Left lung (tissue), 10 donors: ENCODE data around the gene UROD. TPM values are rescaled to one million over a fixed set of nuclear protein-coding genes. Genes with fewer than 3 reads are reported as not detected.

Source experiments
- ATAC-seq: fragments of 200-7000 bp; cut with Tn5 transposase; one replicate; pipeline ENCODE4 v1.9.1; 2020; ENCODE audit warnings: moderate library complexity
- DNase-seq, 4 donors: peaks; one replicate each; pipeline ENCODE4 v3.0.0-alpha.2; 2013 to 2020
- H3K27ac ChIP-seq, 2 donors: fragments of 200-600 bp; sonication (generic) in 1 of 2; one replicate each; pipeline versions ENCODE4 v1.5.0 to v1.8.0; 2020 to 2021
- H3K27me3 ChIP-seq, 2 donors: fragments of 200-600 bp; sonication (generic) in 1 of 2; one replicate each; pipeline versions ENCODE4 v1.5.0 to v1.8.0; 2020 to 2021
- H3K36me3 ChIP-seq, 2 donors: fragments of 200-600 bp; sonication (generic) in 1 of 2; one replicate each; pipeline versions ENCODE4 v1.5.0 to v1.8.0; 2020 to 2021
- H3K4me1 ChIP-seq, 2 donors: fragments of 200-600 bp; one replicate each; pipeline ENCODE4 v1.8.0; 2021
- H3K4me3 ChIP-seq, 2 donors: fragments of 200-600 bp; sonication (generic) in 1 of 2; one replicate each; pipeline versions ENCODE4 v1.5.0 to v1.8.0; 2020 to 2021; ENCODE audit warnings: mild to moderate bottlenecking in 1 of 2
- H3K9me3 ChIP-seq, 2 donors: fragments of 200-600 bp; sonication (generic) in 1 of 2; one replicate each; pipeline versions ENCODE4 v1.5.0 to v1.8.0; 2020 to 2021
- intact Hi-C, 2 donors: fragments of 100-400 bp; cut with DNase I; formaldehyde crosslinking; loops; one replicate each; pipeline versions ENCODE4 v1.11.2 to v1.14.2; 2022
- polyA plus RNA-seq, 6 donors: library from polyadenylated mRNA; unstranded; fragments of 120-200 nt; gene quantifications; one replicate each; pipeline ENCODE4 v1.2.1, GENCODE V29; 2013; ENCODE audit not compliant: insufficient read length in 6 of 6
- total RNA-seq, 2 donors: library from RNA; stranded (reverse); fragmentation: NEBNext Ultra II Directional; extraction: Animal tissue kit (Norgen Biotek cat#: 25700); gene quantifications; one replicate each; pipeline ENCODE4 v1.2.1, GENCODE V29; 2021
- TF ChIP-seq, protein P1 (sequence below), 2 donors: fragments of 200-600 bp; sonication (generic) in 1 of 2; IDR thresholded peaks; one replicate each; pipeline versions ENCODE4 v1.5.0 to v1.8.0; 2021; ENCODE audit warnings: antibody characterized with exemption in 2 of 2
- donor health status: DM: no; HTN: yes; CAD: no.
- donor health status: DM: no; HTN: no; CAD: no.

The UROD gene
- total and polyA plus RNA-seq, 8 donors = 65.2 to 102 (median 89.8) TPM

DNA sequence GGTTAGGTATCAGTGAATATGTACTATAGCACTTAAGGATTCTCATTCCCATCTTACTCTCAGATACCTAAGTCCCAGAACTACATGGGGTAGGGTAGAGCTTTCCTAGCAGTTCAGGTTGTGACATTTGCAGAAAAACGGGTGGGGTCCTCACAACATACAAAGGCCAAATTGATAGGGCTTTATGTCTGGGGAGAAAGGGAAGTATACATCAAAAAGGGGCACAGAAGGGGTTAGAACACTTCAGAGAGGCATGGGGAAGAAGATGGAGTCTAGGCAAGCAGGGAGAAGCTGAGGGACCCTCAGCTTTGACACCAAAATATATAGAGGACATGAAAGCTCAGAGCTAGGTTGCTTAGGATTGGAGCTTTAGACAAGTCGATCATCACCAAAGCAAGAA, 3.6 kb downstream of the UROD start:
- TF ChIP-seq, protein P1, sequence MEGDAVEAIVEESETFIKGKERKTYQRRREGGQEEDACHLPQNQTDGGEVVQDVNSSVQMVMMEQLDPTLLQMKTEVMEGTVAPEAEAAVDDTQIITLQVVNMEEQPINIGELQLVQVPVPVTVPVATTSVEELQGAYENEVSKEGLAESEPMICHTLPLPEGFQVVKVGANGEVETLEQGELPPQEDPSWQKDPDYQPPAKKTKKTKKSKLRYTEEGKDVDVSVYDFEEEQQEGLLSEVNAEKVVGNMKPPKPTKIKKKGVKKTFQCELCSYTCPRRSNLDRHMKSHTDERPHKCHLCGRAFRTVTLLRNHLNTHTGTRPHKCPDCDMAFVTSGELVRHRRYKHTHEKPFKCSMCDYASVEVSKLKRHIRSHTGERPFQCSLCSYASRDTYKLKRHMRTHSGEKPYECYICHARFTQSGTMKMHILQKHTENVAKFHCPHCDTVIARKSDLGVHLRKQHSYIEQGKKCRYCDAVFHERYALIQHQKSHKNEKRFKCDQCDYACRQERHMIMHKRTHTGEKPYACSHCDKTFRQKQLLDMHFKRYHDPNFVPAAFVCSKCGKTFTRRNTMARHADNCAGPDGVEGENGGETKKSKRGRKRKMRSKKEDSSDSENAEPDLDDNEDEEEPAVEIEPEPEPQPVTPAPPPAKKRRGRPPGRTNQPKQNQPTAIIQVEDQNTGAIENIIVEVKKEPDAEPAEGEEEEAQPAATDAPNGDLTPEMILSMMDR (IDR thresholded peaks at IDR 0.05) = no peak

DNA sequence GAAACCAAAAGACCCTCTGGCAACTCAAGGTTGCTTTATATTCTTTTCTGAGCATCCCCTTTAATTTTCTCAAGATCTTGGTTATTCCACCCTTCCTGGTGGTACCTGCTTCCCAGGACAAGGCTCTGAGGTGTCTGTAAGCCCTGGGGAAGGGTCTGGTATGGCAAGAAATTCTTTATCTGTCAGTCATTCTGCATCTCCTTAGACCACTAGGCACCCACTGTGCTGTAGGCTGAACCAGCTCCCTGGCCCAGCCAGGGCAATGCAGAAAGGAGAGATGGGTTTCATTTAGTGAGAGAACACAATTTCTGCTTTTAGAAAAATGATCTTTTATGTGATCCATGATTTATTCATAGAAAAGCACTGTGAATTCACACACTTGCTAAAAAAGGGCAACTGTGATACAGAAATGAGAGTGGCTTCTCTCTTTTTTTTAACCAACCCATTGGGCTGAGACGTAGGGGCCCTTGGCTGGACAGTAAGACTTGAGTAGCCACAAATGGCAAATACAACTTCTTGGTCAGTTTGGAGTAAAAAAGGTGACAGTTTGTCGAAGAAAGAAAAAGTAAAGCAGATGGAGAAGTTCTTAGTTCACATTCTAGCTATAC, 4.1 kb downstream of the UROD start:
- intact Hi-C loops = loop anchor here in 1 of 2 donors (10.0 kb wide), 1 partner anchor 479 kb away; the partner anchor contains the start of gene TESK2

More for the DNA sequence above, 3.6 kb downstream of the UROD start:
- DNase-seq (no peak), ATAC-seq (no peak)
- peaks cover 12 to 35% of the 10 kb centered on the region in 2 donors for H3K4me1 ChIP-seq
- H3K9me3 ChIP-seq = no peaks in the 10 kb centered on the region
- peaks cover 0 to 22% of the 10 kb centered on the region in 2 donors for H3K36me3 ChIP-seq
- no peak overlapping the region for H3K4me3 ChIP-seq
- no peak overlapping the region for H3K27ac ChIP-seq
- no peaks in the 10 kb centered on the region for H3K27me3 ChIP-seq
- intact Hi-C loops = loop anchor here in 1 of 2 donors (10.0 kb wide), 1 partner anchor 479 kb away; the partner anchor contains the start of gene TESK2

DNA sequence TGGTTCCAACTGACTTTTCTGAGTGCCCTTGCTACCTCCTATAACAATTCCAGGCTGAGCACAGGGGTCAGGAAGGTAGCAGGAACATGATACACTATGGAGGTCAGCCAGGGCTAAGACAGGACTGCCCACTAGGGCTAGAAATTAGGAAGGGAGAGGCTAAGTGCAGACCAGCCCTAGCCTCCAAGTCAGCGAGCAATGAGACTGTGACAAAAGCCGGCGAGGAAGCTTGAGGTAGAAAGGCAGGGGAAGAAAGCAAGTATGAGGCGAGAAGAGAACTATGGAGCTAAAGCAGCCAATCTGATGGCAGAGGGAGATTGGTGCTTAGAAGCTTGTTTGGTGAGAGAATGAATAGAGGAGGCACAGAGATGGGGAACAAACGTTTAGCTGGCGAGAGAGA, 4.7 kb downstream of the UROD start:
- TF ChIP-seq, protein P1 (IDR thresholded peaks at IDR 0.05) = no peak
- H3K36me3 ChIP-seq = peaks cover 0 to 22% of the 10 kb centered on the region in 2 donors
- H3K27ac ChIP-seq = no peak overlapping the region
- intact Hi-C loops = loop anchor here in 1 of 2 donors (10.0 kb wide), 1 partner anchor 478 kb away; the partner anchor contains the start of gene TESK2
- H3K4me1 ChIP-seq = peaks cover 6 to 28% of the 10 kb centered on the region in 2 donors
- no peaks in the 10 kb centered on the region for H3K9me3 ChIP-seq
- no peak for ATAC-seq
- H3K4me3 ChIP-seq = no peak overlapping the region
- no peaks in the 10 kb centered on the region for H3K27me3 ChIP-seq
- no peak for DNase-seq

More for the DNA sequence above, 4.1 kb downstream of the UROD start:
- Histone ChIP-seq H3K36me3 (peaks cover 0 to 22% of the 10 kb centered on the region in 2 donors), H3K4me1 (peaks cover 12 to 34% of the 10 kb centered on the region in 2 donors), H3K4me3 (no peak overlapping the region), H3K27ac (no peak overlapping the region), H3K9me3 (no peaks in the 10 kb centered on the region), H3K27me3 (no peaks in the 10 kb centered on the region)
- DNase-seq = no peak
- no peak for ATAC-seq
- TF ChIP-seq, protein P1 (IDR thresholded peaks at IDR 0.05) = no peak

DNA sequence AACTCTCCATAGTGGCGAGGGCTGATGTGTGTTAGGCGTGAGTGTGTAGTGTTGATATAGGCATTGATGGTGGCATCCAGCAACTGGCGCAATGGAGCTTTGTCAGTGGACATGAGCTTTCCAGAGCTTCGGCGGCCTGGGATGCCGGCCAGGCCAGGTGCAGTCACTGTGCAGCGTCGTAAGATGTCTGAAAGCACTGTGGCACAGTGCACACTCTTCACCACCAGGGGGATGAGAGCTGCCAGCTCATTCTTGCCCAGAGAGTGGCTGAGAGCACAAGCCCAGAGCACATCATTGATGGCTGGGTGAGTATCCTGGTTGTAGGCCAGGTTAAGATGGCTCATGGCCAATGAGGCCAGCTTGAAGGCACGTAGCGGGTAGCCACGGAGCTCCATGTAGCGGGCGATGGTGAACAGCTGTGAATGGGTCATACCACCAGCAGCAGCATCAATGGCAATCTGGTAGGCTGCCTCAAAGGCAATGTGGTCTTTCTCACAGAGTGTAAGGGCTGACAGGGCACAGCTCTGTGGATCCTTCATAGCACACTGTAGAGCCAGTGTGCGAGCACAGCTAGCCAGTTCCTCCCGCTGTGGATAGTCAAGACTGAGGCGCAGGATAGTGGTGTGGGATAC, 6.7 kb downstream of the UROD start:
- Histone ChIP-seq H3K27ac (no peak overlapping the region), H3K9me3 (no peaks in the 10 kb centered on the region), H3K4me3 (no peak overlapping the region), H3K36me3 (peaks cover 0 to 22% of the 10 kb centered on the region in 2 donors), H3K27me3 (no peaks in the 10 kb centered on the region), H3K4me1 (peaks cover 0 to 12% of the 10 kb centered on the region in 2 donors)
- TF ChIP-seq, protein P1 (IDR thresholded peaks at IDR 0.05) = peak; percentile 61 to 83
- ATAC-seq (peak; percentile 96), DNase-seq (peak in 3 of 4 donors; percentile 13 to 58 (median 55))
- intact Hi-C loops = loop anchor here in 1 of 2 donors (10.0 kb wide), 1 partner anchor 476 kb away; the partner anchor contains the start of gene TESK2

DNA sequence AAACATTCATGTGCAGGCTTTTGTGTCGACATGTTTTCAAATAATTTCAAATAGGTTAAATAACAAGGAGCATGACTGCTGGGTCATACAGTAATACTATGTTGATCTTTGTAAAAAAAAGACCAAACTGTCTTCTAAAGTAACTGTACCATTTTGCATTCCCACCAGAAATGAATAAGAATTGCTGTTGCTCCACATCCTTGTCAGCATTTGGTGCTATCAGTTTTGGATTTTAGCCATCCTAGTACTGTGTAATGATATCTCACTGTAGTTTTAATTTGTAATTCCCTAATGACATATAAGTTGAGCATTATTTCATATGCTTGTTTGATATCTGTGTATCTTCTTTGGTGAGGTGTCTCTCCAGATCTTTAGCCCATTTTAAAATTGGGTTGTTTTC, 11.6 kb downstream of the UROD start:
- ATAC-seq (no peak), DNase-seq (no peak)
- H3K36me3 ChIP-seq = no peaks in the 10 kb centered on the region
- H3K27ac ChIP-seq = no peak overlapping the region
- TF ChIP-seq, protein P1 (IDR thresholded peaks at IDR 0.05) = no peak
- H3K9me3 ChIP-seq = no peaks in the 10 kb centered on the region
- no peaks in the 10 kb centered on the region for H3K4me1 ChIP-seq
- no peak overlapping the region for H3K4me3 ChIP-seq
- intact Hi-C loops = no loop called here
- no peaks in the 10 kb centered on the region for H3K27me3 ChIP-seq
